WERI-Rb-1 (cell line): ENCODE measurements around the gene MCRS1.

Source experiments
- DNase-seq: peaks from one replicate; pipeline ENCODE4 v3.0.0-alpha.2; 2020
- H3K27ac ChIP-seq: fragments of 250-450 bp; sonication (Bioruptor Pico); 2 replicates; pipeline ENCODE4 v1.5.1; 2020; ENCODE audit warnings: mild to moderate bottlenecking, moderate library complexity
- H3K27me3 ChIP-seq: fragments of 250-450 bp; sonication (Bioruptor Pico); 2 replicates; pipeline ENCODE4 v1.5.1; 2021; ENCODE audit warnings: mild to moderate bottlenecking, low read depth, moderate library complexity; ENCODE audit not compliant: insufficient read depth, severe bottlenecking
- H3K36me3 ChIP-seq: fragments of 250-450 bp; sonication (Bioruptor Pico); 2 replicates; pipeline ENCODE4 v1.5.1; 2020; ENCODE audit warnings: mild to moderate bottlenecking, moderate library complexity
- H3K4me3 ChIP-seq: 2 replicates; pipeline ENCODE4 v1.5.1; 2011; ENCODE audit warnings: low read depth, mild to moderate bottlenecking, control low read depth, low read length
- H3K9me3 ChIP-seq: fragments of 250-450 bp; sonication (Bioruptor Pico); 2 replicates; pipeline ENCODE4 v1.5.1; 2021; ENCODE audit warnings: mild to moderate bottlenecking, moderate library complexity; ENCODE audit not compliant: severe bottlenecking
- CTCF ChIP-seq: IDR thresholded peaks from 2 replicates; pipeline ENCODE4 v1.5.1; 2011; ENCODE audit warnings: low read depth, mild to moderate bottlenecking, control low read depth, inconsistent platforms, low read length

MCRS1 gene

DNA sequence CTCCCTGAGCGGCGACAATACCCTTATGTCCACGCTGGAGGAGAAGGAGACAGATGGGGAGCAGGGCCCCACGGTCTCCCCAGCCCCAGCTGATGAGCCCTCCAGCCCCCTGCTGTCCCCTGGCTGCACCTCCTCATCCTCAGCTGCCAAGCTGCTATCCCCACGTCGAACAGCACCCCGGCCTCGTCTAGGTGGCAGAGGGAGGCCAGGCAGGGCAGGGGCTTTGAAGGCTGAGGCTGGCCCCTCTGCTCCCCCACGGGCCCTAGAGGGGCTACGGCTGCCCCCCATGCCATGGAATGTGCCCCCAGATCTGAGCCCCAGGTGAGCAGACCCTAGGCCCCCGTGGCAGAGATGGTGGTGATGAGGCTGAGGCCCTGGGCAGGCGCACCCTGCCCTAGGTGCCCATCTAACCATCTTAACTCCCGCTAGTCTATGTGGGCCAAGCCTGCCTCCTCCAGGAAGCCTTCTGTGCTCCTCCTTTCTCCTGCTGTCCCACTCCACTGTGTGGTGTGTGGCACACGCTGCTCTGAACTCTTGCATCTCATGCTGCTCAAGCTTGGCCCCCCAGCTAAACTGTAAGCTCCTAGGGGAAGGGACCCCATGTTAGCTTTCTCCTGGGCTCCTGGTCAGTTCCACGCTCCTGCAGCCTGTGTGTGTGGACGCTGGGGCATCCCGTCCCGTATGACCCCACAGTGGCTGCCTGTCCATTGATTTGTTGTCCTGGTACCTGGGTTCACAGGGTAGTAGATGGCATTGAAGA lies 12.1 kb downstream of the MCRS1 start:
- no peak overlapping the region for H3K27ac ChIP-seq
- no peaks in the 10 kb centered on the region for H3K9me3 ChIP-seq
- no peaks in the 10 kb centered on the region for H3K27me3 ChIP-seq
- H3K4me3 ChIP-seq: no peak overlapping the region
- H3K36me3 ChIP-seq: peaks cover 46% of the 10 kb centered on the region
- DNase-seq: no peak
- TF ChIP-seq CTCF: no peak

- Histone ChIP-seq H3K36me3 (peaks cover 33% of the 10 kb centered on the region), H3K4me3 (no peak overlapping the region), H3K27me3 (no peaks in the 10 kb centered on the region), H3K9me3 (no peaks in the 10 kb centered on the region), H3K27ac (no peak overlapping the region)
- no peak for DNase-seq
- TF ChIP-seq CTCF: no peak
These were observed 13.7 kb downstream of the MCRS1 start for GRCh38 chr12:49554266-49554665.

DNA sequence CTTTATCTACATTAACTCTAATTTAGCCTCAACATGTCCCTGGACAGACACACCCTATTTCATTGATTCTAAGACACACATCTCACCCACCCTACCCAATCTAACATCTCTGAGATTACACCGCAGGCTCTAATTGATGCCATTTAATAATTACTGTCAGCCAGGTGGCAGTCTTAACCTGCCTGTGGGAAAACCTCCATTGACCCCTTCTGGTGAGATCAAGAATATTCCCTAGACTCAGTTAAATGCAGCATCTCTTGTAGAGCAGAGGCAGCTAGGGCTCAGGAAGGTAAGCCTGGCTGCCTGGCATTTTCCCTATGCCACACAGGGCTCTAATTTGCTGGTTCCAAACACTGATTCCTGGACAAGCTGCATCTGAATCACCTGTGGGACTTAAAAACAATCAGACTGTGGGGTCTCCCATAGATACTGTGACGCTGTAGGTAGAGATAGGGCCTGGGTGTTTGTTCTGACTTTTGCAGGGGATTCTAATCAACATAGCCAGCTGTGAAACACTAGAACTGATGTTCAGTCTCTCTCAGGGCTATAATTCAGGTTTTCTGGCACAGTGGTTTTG lies 14.3 kb downstream of the MCRS1 start:
- Histone ChIP-seq H3K4me3 (no peak overlapping the region), H3K27ac (no peak overlapping the region), H3K9me3 (no peaks in the 10 kb centered on the region), H3K36me3 (peaks cover 27% of the 10 kb centered on the region), H3K27me3 (no peaks in the 10 kb centered on the region)
- DNase-seq: peak; percentile 48
- peak; percentile 67 for TF ChIP-seq CTCF

DNA sequence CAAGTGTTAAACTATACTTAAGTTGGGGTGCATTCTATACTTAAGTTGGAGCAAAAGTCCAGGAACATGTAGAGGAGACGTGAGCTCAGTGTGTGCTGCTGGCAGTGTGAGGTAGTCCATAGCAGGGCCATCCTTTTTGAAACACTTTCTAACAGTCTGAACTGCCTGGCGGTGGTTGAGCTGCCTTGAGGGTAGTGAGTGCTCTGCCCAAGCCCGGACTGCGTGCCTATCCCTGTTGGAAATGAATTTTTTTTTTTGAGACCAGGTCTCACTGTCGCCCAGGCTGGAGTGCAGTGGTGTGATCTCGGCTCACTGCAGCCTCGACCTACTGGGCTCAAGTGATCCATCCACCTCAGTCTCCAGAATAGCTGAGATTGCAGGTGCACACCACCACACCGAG lies 15.0 kb downstream of the MCRS1 start:
- H3K36me3 ChIP-seq: peaks cover 22% of the 10 kb centered on the region
- DNase-seq: no peak
- no peaks in the 10 kb centered on the region for H3K9me3 ChIP-seq
- H3K27me3 ChIP-seq: no peaks in the 10 kb centered on the region
- H3K27ac ChIP-seq: no peak overlapping the region
- H3K4me3 ChIP-seq: no peak overlapping the region
- TF ChIP-seq CTCF: no peak

GRCh38 chr12:49552425-49552824 lies 15.5 kb downstream of the MCRS1 start:
- TF ChIP-seq CTCF: no peak
- H3K27me3 ChIP-seq: no peaks in the 10 kb centered on the region

DNA sequence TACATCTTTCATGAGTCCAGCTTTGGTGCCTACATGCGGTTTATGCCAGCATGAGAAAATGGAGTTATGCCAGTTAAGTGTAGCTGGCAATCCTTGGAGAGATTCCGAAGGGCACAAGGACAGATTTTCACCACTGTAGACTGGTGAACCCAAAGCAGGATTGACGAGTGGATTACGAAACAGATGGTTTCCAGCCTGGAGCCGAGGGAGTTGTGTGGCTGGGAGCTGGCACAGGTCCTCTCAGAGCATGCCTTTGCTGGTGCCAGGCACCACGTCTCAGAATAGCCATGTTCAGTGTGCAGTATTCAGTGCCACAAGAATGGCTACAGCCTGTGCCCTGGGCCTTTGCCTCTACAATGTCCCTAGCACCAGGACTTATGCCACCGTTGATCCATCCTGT lies 15.9 kb downstream of the MCRS1 start:
- no peak overlapping the region for H3K27ac ChIP-seq

More at GRCh38 chr12:49552425-49552824, 15.5 kb downstream of the MCRS1 start:
- DNase-seq: no peak
- Histone ChIP-seq H3K27ac (no peak overlapping the region), H3K4me3 (no peak overlapping the region), H3K36me3 (peaks cover 17% of the 10 kb centered on the region), H3K9me3 (no peaks in the 10 kb centered on the region)

More for the DNA sequence above, 15.9 kb downstream of the MCRS1 start:
- no peaks in the 10 kb centered on the region for H3K27me3 ChIP-seq
- H3K36me3 ChIP-seq: peaks cover 13% of the 10 kb centered on the region
- no peak for DNase-seq
- H3K9me3 ChIP-seq: no peaks in the 10 kb centered on the region
- H3K4me3 ChIP-seq: no peak overlapping the region
- no peak for TF ChIP-seq CTCF
